HUES6 (cell line): ENCODE data around the gene CTIF.
"Not testable (repeated sequence)": the region's sequence is repeated elsewhere in the genome, so short reads cannot be mapped to it uniquely, and the experiment has no call there.

Experiments
- H3K27ac ChIP-seq: 2 replicates; pipeline ENCODE4 v1.7.0; 2013; ENCODE audit warnings: low read depth, mild to moderate bottlenecking, low read length, inconsistent platforms
- H3K27me3 ChIP-seq: 2 replicates; pipeline ENCODE4 v1.6.1; 2013; ENCODE audit warnings: low read length; ENCODE audit not compliant: control insufficient read depth, insufficient read depth
- H3K36me3 ChIP-seq: 2 replicates; pipeline ENCODE4 v1.6.1; 2013; ENCODE audit warnings: low read length; ENCODE audit not compliant: control insufficient read depth, insufficient read depth
- H3K4me1 ChIP-seq: 2 replicates; pipeline ENCODE4 v1.6.1; 2013; ENCODE audit warnings: low read length; ENCODE audit not compliant: control insufficient read depth, insufficient read depth
- H3K4me3 ChIP-seq: 2 replicates; pipeline ENCODE4 v1.5.1; 2013; ENCODE audit warnings: low read depth, low read length
- H3K9ac ChIP-seq: one replicate; pipeline ENCODE4 v1.6.1; 2013; ENCODE audit warnings: mild to moderate bottlenecking, low read length
- H3K9me3 ChIP-seq: 2 replicates; pipeline ENCODE4 v1.6.1; 2013; ENCODE audit warnings: low read depth, low read length; ENCODE audit not compliant: control insufficient read depth, insufficient read depth

The CTIF gene

GRCh38 chr18:48538531-48539405 is at the start of gene CTIF:
Gene CTIF, plus strand, starts transcription at chr18:48539031. Its CDS starts 80,535 bp downstream, at chr18:48619566.
- peak within 1 kb of the TSS; percentile 83 for H3K27ac ChIP-seq
- peak within 1 kb of the TSS; percentile 89 for H3K4me3 ChIP-seq
- peaks cover 6% of the 10 kb centered on the region; the same call in 1 of the 2 replicates for H3K27me3 ChIP-seq
- H3K9ac ChIP-seq: peak within 1 kb of the TSS; percentile 83
- peaks cover 29% of the 10 kb centered on the region for H3K4me1 ChIP-seq
- no peaks in the 10 kb centered on the region for H3K36me3 ChIP-seq
- no peaks in the 10 kb centered on the region for H3K9me3 ChIP-seq

DNA sequence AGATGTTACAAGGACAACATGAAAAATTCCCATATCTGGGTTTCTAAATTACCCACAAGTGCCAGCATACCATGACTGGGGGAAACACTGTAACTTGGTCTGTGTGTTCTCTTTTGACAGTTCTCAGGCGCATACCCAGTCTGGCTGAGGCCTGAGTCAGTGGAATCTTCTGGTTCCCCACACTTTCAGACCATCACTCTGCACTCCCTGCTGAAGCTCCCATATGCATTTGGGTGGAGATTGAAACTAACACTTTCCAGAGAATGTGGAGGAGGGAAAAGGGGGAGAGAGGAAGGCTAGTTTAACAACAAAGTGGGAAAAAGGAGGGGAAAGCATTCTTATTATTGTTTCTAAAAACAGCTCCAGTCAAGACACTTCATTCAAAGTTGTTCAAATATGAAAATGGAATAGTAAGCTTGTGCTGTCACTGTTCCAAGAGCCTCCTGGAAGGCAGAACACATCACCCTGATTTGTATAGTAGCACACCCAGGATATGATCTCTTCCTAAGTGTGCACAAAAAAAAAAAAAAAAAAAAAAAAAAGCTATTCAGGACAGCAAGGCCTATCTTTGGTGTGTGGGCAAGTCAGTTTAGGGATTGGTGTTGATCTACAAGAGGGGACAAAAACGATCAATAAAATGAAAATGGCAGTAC is 48.1 kb upstream of the CTIF start:
- H3K27me3 ChIP-seq: no peaks in the 10 kb centered on the region
- H3K9ac ChIP-seq: no peak overlapping the region
- peaks cover 11% of the 10 kb centered on the region; the same call in 1 of the 2 replicates for H3K9me3 ChIP-seq
- H3K4me1 ChIP-seq: peaks cover 6% of the 10 kb centered on the region; the same call in 1 of the 2 replicates
- H3K36me3 ChIP-seq: no peaks in the 10 kb centered on the region
- H3K27ac ChIP-seq: no peak overlapping the region
- no peak overlapping the region for H3K4me3 ChIP-seq

DNA sequence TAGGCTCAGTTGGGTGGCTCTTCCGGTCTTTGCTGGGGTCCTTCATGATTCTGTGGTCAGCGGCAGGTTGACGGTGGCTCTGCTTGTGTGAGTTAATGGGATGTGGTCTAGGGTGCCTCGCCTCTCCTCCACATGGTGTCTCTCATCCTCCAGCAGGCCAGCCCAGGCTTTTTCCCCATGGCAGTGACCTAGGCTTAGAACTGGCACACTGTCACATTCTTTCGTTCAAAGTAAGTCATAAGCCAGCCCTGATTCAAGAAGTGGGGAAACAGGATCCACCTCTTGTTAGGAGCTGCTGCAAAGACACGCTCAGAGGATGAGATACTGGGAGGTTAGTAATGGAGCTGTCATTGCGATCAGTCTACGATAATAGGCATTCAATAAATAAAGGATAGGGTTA is 46.0 kb upstream of the CTIF start:
- H3K9me3 ChIP-seq: peaks cover 12% of the 10 kb centered on the region; the same call in 1 of the 2 replicates
- no peak overlapping the region for H3K4me3 ChIP-seq
- peaks cover 6% of the 10 kb centered on the region; the same call in 1 of the 2 replicates for H3K4me1 ChIP-seq
- no peak overlapping the region for H3K9ac ChIP-seq
- no peak overlapping the region for H3K27ac ChIP-seq
- no peaks in the 10 kb centered on the region for H3K27me3 ChIP-seq
- H3K36me3 ChIP-seq: no peaks in the 10 kb centered on the region

- no peaks in the 10 kb centered on the region; the same call in 1 of the 2 replicates for H3K4me1 ChIP-seq
- H3K27me3 ChIP-seq: no peaks in the 10 kb centered on the region
- peaks cover 12% of the 10 kb centered on the region; the same call in 1 of the 2 replicates for H3K9me3 ChIP-seq
- H3K27ac ChIP-seq: no peak overlapping the region
- no peak overlapping the region for H3K4me3 ChIP-seq
- no peaks in the 10 kb centered on the region for H3K36me3 ChIP-seq
- H3K9ac ChIP-seq: no peak overlapping the region
These were observed 45.2 kb upstream of the CTIF start for GRCh38 chr18:48493434-48494230.

GRCh38 chr18:48497863-48498262 is 41.0 kb upstream of the CTIF start:
- H3K9ac ChIP-seq: no peak overlapping the region
- H3K4me3 ChIP-seq: no peak overlapping the region
- no peaks in the 10 kb centered on the region for H3K27me3 ChIP-seq
- no peak overlapping the region for H3K27ac ChIP-seq
- H3K36me3 ChIP-seq: no peaks in the 10 kb centered on the region
- 0 out of 2 replicates have a peak, but pooled peaks cover 5% of the 10 kb centered on the region for H3K9me3 ChIP-seq
- no peaks in the 10 kb centered on the region for H3K4me1 ChIP-seq

DNA sequence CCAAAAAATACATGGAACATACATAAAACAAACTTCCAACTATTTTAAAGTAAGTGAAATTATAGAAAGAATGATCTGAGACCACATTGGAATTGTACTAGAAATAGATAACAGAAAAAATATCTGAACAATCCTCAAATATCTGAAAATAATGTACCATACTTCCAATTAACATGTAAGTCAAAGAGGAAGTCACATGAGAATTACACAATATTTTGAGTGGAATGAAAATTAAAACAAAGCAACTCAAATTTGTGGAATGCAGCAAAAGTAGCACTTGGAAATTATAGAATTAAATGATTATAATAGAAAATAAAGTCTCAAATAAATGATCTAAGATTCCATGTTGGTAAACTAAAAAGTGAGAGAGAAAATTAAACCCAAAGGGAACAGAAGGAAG is 38.3 kb upstream of the CTIF start:
- Histone ChIP-seq H3K27me3 (no peaks in the 10 kb centered on the region), H3K9me3 (peaks cover 8% of the 10 kb centered on the region; the same call in 1 of the 2 replicates), H3K9ac (no peak overlapping the region), H3K36me3 (no peaks in the 10 kb centered on the region), H3K4me1 (no peaks in the 10 kb centered on the region), H3K27ac (no peak overlapping the region), H3K4me3 (no peak overlapping the region)

- Histone ChIP-seq H3K27ac (no peak overlapping the region), H3K36me3 (no peaks in the 10 kb centered on the region), H3K27me3 (no peaks in the 10 kb centered on the region), H3K9ac (no peak overlapping the region), H3K4me1 (no peaks in the 10 kb centered on the region), H3K9me3 (peaks cover 12% of the 10 kb centered on the region), H3K4me3 (no peak overlapping the region)
These were observed 35.9 kb upstream of the CTIF start for GRCh38 chr18:48502906-48503305.

GRCh38 chr18:48504819-48505218 is 34.0 kb upstream of the CTIF start:
- H3K9ac ChIP-seq: no peak overlapping the region
- H3K27me3 ChIP-seq: no peaks in the 10 kb centered on the region
- no peaks in the 10 kb centered on the region for H3K4me1 ChIP-seq
- H3K9me3 ChIP-seq: peaks cover 12% of the 10 kb centered on the region
- H3K4me3 ChIP-seq: no peak overlapping the region
- H3K27ac ChIP-seq: no peak overlapping the region
- H3K36me3 ChIP-seq: no peaks in the 10 kb centered on the region

GRCh38 chr18:48506983-48507568 is 31.8 kb upstream of the CTIF start:
- H3K4me3 ChIP-seq, H3K27ac ChIP-seq, H3K36me3 ChIP-seq, H3K27me3 ChIP-seq, H3K4me1 ChIP-seq, H3K9ac ChIP-seq: not testable (repeated sequence)
- peaks cover 12% of the 10 kb centered on the region for H3K9me3 ChIP-seq

- H3K9ac ChIP-seq, H3K36me3 ChIP-seq, H3K9me3 ChIP-seq, H3K4me1 ChIP-seq, H3K4me3 ChIP-seq, H3K27me3 ChIP-seq, H3K27ac ChIP-seq: not testable (repeated sequence)
These were observed 26.3 kb upstream of the CTIF start for GRCh38 chr18:48512498-48512897.
